Endothelial cell (in vitro differentiated cells): Measurements from ENCODE around the gene PDIA6. TPM values are rescaled to one million over a fixed set of nuclear protein-coding genes. Genes with fewer than 3 reads are reported as not detected.
"Not testable (repeated sequence)": the region's sequence is repeated elsewhere in the genome, so short reads cannot be mapped to it uniquely, and the experiment has no call there.

Source experiments
- DNase-seq: peaks from one replicate; pipeline ENCODE4 v3.0.0; 2021; ENCODE audit warnings: low spot score
- H3K27ac Mint-ChIP-seq: one replicate; pipeline ENCODE4 v1.8.0; 2021; ENCODE audit warnings: mixed read lengths, inconsistent platforms; ENCODE audit not compliant: unreplicated experiment
- H3K27me3 Mint-ChIP-seq: one replicate; pipeline ENCODE4 v1.8.0; 2021; ENCODE audit warnings: mild to moderate bottlenecking, moderate library complexity, mixed read lengths, inconsistent platforms; ENCODE audit not compliant: unreplicated experiment
- H3K36me3 Mint-ChIP-seq: one replicate; pipeline ENCODE4 v1.8.0; 2021; ENCODE audit warnings: mild to moderate bottlenecking, low read depth, mixed read lengths, inconsistent platforms; ENCODE audit not compliant: unreplicated experiment
- H3K4me1 Mint-ChIP-seq: one replicate; pipeline ENCODE4 v1.8.0; 2021; ENCODE audit warnings: mild to moderate bottlenecking, mixed read lengths, inconsistent platforms; ENCODE audit not compliant: unreplicated experiment
- H3K4me3 Mint-ChIP-seq: one replicate; pipeline ENCODE4 v1.8.0; 2021; ENCODE audit warnings: mild to moderate bottlenecking, mixed read lengths, inconsistent platforms; ENCODE audit not compliant: unreplicated experiment
- H3K9me3 Mint-ChIP-seq: one replicate; pipeline ENCODE4 v1.8.0; 2021; ENCODE audit warnings: mixed read lengths, inconsistent platforms; ENCODE audit not compliant: unreplicated experiment
- CTCF ChIP-seq: fragments of 200-600 bp; sonication (generic); IDR thresholded peaks from one replicate; pipeline ENCODE4 v1.5.0; 2021; ENCODE audit warnings: antibody characterized with exemption; ENCODE audit not compliant: unreplicated experiment
- total RNA-seq: library from RNA; stranded (reverse); fragmentation: NEBNext Ultra II Directional; extraction: Animal tissue kit (Norgen Biotek cat#: 25700); gene quantifications from one replicate; pipeline ENCODE4 v1.2.1, GENCODE V29; 2021; ENCODE audit not compliant: unreplicated experiment

PDIA6 gene
- total RNA-seq, 1 donor from 2014 or later = 292 TPM

DNA sequence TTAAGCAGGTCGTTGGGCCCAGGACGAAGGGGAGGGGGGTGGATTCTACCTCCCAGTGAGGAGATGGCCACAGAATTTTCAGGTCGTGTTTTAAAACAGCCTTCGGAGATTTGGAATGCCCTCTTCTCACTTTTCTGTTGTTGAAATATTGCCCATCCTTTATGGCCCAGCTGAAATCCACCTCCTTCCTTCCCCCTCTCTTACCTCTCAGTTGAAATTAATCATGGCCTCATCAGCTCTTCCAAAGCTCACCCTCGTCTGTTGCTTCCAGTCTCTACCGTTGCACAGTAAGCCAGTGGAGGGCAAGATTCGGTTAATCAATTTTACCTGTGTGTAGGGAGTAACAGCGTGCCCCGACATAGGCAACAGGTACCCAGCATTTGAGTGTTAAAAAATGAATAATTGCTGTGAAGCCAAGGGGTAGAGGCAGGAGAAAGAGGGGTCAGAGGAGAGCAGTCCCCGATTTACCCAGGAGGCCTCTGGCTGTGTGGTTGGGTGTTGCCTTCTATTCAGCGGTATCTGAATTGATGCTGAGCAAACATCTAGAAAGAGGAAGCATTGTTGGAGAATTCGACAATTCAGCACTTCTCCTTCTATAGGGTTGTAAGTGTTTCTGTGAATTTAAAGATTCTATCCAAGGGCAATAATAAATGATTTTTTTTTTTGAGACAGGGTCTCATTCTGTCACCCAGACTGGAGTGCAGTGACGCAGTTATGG, 8.6 kb upstream of the PDIA6 start:
- no peaks in the 10 kb centered on the region for H3K9me3 Mint-ChIP-seq
- DNase-seq = no peak
- H3K4me3 Mint-ChIP-seq = no peak overlapping the region
- peaks cover 9% of the 10 kb centered on the region for H3K27me3 Mint-ChIP-seq
- TF ChIP-seq CTCF = no peak
- H3K36me3 Mint-ChIP-seq = no peaks in the 10 kb centered on the region
- H3K4me1 Mint-ChIP-seq = peaks cover 8% of the 10 kb centered on the region
- no peak overlapping the region for H3K27ac Mint-ChIP-seq

DNA sequence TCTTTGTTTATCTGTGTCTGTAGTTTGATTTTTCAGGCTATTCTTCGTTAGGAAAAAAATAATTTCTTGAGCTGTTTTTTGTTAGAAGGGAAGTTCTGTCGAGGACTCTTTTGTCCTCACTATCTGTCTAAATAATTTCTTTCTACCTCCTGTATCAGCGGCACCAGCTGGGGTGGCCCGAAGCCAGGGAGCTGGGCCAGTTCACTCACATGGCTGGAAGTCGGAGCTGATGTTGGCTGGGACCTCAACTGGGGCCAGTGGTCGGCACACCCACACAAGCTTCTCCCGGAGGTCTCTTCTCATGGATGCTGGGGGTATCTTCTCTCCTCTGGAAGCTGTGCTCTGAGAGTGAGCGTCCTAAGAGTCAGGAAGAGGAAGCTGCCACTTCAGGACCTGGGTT, 8.0 kb upstream of the PDIA6 start:
- no peak for DNase-seq
- Mint-ChIP-seq H3K9me3 (no peaks in the 10 kb centered on the region), H3K36me3 (no peaks in the 10 kb centered on the region), H3K4me3 (no peak overlapping the region), H3K27me3 (peaks cover 7% of the 10 kb centered on the region), H3K4me1 (peaks cover 8% of the 10 kb centered on the region), H3K27ac (no peak overlapping the region)
- no peak for TF ChIP-seq CTCF

DNA sequence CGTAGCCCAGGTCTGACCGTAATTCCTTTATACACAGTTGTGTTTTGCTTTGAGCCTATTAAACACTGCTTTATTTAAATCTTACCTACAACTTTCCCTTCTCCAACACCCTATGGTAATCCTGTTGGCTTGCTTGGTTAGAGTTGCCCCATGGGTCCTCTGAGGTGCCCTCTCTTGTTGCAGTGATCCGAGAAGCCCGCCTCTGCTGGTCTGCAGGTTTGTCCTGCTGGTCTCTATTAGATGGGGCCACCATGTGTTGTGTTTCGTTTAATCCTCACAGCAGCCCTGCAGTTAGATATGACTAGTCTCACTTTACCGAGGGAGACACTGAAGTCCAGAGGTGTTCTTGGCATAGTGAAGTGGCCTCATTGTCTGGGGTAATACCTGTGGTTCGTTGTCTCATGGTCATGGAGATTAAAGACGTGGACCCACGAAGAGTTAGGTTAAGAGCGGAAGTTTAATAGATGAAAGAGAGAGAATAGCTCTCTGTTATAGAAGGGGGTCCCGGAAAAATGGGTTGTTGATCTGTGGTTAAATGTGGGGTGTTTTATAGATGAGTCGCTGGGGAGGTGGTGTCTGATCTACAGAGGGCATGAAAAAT, 7.2 kb upstream of the PDIA6 start:
- Mint-ChIP-seq H3K36me3 (no peaks in the 10 kb centered on the region), H3K4me1 (peaks cover 10% of the 10 kb centered on the region), H3K9me3 (no peaks in the 10 kb centered on the region), H3K4me3 (no peak overlapping the region), H3K27ac (no peak overlapping the region), H3K27me3 (peaks cover 5% of the 10 kb centered on the region)
- DNase-seq = no peak
- TF ChIP-seq CTCF = no peak

- no peak for DNase-seq
- H3K4me3 Mint-ChIP-seq = no peak overlapping the region
- no peaks in the 10 kb centered on the region for H3K36me3 Mint-ChIP-seq
- no peak for TF ChIP-seq CTCF
- H3K27ac Mint-ChIP-seq = no peak overlapping the region
- no peaks in the 10 kb centered on the region for H3K9me3 Mint-ChIP-seq
- peaks cover 17% of the 10 kb centered on the region for H3K4me1 Mint-ChIP-seq
- peaks cover 2% of the 10 kb centered on the region for H3K27me3 Mint-ChIP-seq
Observed at GRCh38 chr2:10818984-10819383, 6.4 kb upstream of the PDIA6 start.

DNA sequence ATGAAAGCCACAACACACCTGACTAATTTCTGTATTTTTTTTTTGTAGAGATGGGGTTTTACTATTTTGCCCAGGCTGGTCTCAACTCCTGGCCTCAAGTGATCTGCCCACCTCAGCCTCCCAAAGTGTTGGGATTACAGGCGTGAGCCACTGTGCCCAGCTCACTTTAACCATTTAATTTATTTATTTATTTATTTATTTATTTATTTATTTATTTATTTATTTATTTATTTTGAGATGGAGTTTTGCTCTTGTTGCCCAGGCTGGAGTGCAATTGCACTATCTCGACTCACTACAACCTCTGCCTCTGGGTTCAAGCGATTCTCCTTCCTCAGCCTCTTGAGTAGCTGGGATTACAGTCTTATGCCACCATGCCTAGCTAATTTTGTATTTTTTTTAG, 5.7 kb upstream of the PDIA6 start:
- H3K4me3 Mint-ChIP-seq, H3K36me3 Mint-ChIP-seq, H3K27me3 Mint-ChIP-seq, H3K9me3 Mint-ChIP-seq, H3K27ac Mint-ChIP-seq, DNase-seq: not testable (repeated sequence)
- H3K4me1 Mint-ChIP-seq = peaks cover 19% of the 10 kb centered on the region
